GM12872 (cell line): ENCODE data around the gene HIPK3.

Experiments
- TF ChIP-seq, protein P1 (sequence below): IDR thresholded peaks from 3 replicates; pipeline ENCODE4 v1.5.1; 2011; ENCODE audit warnings: low read depth, mild to moderate bottlenecking, low read length, moderate library complexity; ENCODE audit not compliant: insufficient read depth

The HIPK3 gene

GRCh38 chr11:33257160-33257896 is at the start of gene HIPK3:
TSS of gene HIPK3 (plus strand) at chr11:33257381.
- TF ChIP-seq, protein P1, sequence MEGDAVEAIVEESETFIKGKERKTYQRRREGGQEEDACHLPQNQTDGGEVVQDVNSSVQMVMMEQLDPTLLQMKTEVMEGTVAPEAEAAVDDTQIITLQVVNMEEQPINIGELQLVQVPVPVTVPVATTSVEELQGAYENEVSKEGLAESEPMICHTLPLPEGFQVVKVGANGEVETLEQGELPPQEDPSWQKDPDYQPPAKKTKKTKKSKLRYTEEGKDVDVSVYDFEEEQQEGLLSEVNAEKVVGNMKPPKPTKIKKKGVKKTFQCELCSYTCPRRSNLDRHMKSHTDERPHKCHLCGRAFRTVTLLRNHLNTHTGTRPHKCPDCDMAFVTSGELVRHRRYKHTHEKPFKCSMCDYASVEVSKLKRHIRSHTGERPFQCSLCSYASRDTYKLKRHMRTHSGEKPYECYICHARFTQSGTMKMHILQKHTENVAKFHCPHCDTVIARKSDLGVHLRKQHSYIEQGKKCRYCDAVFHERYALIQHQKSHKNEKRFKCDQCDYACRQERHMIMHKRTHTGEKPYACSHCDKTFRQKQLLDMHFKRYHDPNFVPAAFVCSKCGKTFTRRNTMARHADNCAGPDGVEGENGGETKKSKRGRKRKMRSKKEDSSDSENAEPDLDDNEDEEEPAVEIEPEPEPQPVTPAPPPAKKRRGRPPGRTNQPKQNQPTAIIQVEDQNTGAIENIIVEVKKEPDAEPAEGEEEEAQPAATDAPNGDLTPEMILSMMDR, result peak; percentile 29; the same call in 1 of the 3 replicates

DNA sequence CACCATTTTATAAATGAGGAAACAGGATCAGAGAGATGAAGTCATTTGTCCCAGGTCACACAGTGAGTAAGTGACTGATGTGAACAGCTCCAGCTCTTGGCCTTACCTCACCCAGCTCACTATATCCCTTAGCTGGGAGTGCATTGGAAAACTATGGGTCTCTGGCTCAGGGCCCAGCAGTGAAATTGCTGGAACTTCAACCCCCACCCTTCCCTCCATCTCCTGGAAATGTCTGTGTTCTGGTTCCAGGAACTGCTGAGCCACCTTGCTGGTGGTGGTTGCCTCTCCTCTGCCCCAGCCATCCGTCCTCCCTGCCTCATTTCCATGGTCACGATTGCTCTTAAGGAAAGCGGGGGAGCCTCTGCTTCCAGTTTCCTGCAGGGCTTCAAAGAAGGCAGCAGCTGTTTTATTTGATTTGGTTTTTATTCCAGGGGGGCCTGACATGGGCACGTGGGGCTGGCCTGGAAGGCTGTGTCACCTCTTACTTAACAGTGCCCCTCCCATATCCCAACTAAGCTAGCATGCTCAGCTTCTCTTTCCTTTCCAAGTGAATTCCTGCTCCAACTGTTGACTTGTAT is 49.7 kb upstream of the HIPK3 start:
- TF ChIP-seq, protein P1, result no peak

DNA sequence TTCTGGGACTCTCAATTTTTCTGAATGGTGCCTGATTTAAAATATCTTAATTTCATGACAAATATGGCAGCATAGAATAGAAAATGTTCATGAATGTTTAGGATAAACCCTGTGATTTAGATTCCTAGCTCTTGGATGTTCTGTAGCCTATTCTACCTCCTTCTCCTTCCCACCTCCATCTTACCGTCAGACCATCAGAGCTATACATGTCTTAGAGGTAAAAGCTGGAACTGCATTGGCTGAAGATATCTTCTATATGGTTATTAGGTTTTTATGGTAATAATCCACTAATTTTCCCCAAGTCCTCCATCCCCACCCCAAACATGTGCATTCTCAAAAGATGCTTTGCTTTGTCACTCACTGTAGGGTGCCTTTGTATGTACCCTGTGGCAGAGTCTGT is 49.0 kb upstream of the HIPK3 start:
- TF ChIP-seq, protein P1, result no peak

DNA sequence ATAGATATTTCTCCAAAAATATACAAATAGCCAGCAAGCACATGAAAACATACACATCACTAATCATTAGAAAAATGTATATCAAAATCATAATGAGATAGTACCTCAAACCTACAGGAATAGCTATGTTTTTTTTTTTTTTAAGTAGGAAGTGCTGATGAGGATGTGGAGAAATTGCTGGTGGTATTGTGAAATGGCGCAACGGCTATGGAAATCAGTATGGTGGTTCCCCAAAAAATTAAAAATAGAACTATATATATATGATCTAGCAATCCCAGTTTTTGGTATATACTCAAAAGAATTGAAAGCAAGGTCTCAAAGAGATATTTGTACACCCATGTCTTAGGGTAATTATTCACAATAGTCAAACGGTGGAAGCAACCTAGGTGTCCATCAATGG is 46.0 kb upstream of the HIPK3 start:
- TF ChIP-seq, protein P1, result no peak

DNA sequence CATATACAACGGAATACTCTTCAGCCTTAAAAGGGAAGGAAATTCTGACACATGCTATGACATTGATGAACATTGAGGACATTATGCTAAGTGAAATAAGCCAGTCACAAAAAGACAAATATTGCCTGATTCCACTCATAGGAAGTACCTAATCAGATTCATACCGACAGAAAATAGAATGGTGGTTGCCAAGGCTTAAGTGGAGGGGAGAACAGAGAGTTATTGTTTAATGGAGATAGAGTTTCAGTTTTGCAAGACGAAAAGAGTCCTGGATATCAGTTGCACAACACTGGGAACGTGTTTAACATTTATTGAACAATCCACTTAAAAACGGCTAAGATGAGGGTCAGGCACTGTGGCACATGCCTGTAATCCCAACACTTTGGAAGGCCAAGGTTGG is 45.6 kb upstream of the HIPK3 start:
- TF ChIP-seq, protein P1, result no peak

DNA sequence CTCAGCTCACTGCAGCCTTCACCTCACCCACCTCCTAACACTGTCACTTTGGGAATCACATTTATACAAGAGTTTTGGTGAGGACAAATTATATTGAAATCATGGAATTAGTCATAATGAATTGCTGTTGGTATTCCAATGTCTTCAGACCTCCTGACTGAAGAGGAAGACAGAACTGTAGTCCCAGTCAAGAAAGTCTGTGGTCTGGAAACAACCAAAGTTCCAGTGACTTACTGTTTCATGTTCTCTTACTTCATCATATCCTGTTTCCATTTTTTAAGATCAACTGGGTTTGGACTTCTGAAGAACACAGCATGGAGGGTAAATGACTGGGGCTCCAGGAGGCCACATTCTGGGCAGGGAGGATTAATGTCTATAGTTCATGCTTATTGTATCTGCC is 43.0 kb upstream of the HIPK3 start:
- TF ChIP-seq, protein P1, result no peak

- TF ChIP-seq, protein P1, result no peak
Observed at GRCh38 chr11:33214767-33215166, 42.4 kb upstream of the HIPK3 start.
